K562 (cell line): ENCODE results near the gene PUM1. TPM values are rescaled to one million over a fixed set of nuclear protein-coding genes. Genes with fewer than 3 reads are reported as not detected.

ENCODE experiments used
- ATAC-seq: fragments of 200-7000 bp; cut with Tn5 transposase; 3 replicates; pipeline ENCODE4 v1.9.1; 2020; ENCODE audit warnings: moderate library complexity
- BruUV-seq: library from RNA; stranded (reverse); fragments of 400-500 nt; replicated peaks from 2 replicates; lab custom pipeline; 2021; lab: Mats Ljungman, UMichigan
- CTCF ChIA-PET: fragments of 300-600 bp; formaldehyde crosslinking; extraction: SDS; loops from one replicate; lab custom pipeline; 2021; ENCODE audit warnings: low intra/inter-chr PET ratio; lab: Yijun Ruan, JAX
- POLR2A ChIA-PET: fragments of 300-600, 350-650 bp; sonication (Branson Sonifier 250); formaldehyde crosslinking; extraction: SDS; loops from one replicate; lab custom pipeline; 2021; ENCODE audit warnings: antibody characterized with exemption, inconsistent platforms; lab: Yijun Ruan, JAX
- DNase-seq, 4 experiments: peaks; one replicate each; pipeline versions ENCODE4 v3.0.0 to v3.0.0-alpha.2; 2011 to 2018; ENCODE audit warnings: low spot score in 3 of 4, mixed read lengths in 3 of 4; ENCODE audit errors: extremely low read depth in 1 of 4
- FAIRE-seq: peaks from 2 replicates; lab custom pipeline; 2011; peaks lifted over from hg19 to GRCh38; lab: Jason Lieb, UNC
- H2AFZ ChIP-seq: 2 replicates; pipeline ENCODE4 v1.6.0; 2011; ENCODE audit warnings: low read depth, low read length, control low read depth, inconsistent platforms
- H3K27ac ChIP-seq: fragments of 200-600 bp; 3 replicates; pipeline ENCODE4 v1.8.0; 2011; ENCODE audit warnings: low read depth, mild to moderate bottlenecking, control low read depth, inconsistent platforms, low read length, moderate library complexity, mixed read lengths; ENCODE audit errors: extremely low read depth
- H3K27me3 ChIP-seq, 2 experiments: fragments of 300-600 bp in 1 of 2; 2 replicates in 1 of 2; 3 replicates in 1 of 2; pipeline versions ENCODE4 v1.6.0 to v1.8.0; 2011; ENCODE audit warnings: inconsistent platforms in 2 of 2, low read length in 2 of 2, mild to moderate bottlenecking in 1 of 2, mixed read lengths in 1 of 2, moderate library complexity in 1 of 2; ENCODE audit not compliant: control insufficient read depth in 2 of 2, insufficient read depth in 2 of 2
- H3K36me3 ChIP-seq: fragments of 300-600 bp; 3 replicates; pipeline ENCODE4 v1.8.0; 2011; ENCODE audit warnings: mild to moderate bottlenecking, low read length, inconsistent platforms; ENCODE audit not compliant: control insufficient read depth, insufficient read depth
- H3K4me1 ChIP-seq, 2 experiments: fragments of 200-600 bp in 1 of 2; replicated peaks in 1 of 2; 2 replicates in 1 of 2; 3 replicates in 1 of 2; pipeline versions ENCODE4 v1.5.1 to v1.8.0; 2011; ENCODE audit warnings: inconsistent platforms in 2 of 2, low read length in 2 of 2, mild to moderate bottlenecking in 1 of 2, mixed read lengths in 1 of 2, moderate library complexity in 1 of 2; ENCODE audit not compliant: control insufficient read depth in 2 of 2, insufficient read depth in 2 of 2
- H3K4me2 ChIP-seq: 2 replicates; pipeline ENCODE4 v1.6.1; 2011; ENCODE audit warnings: low read length, control low read depth, inconsistent platforms, mixed read lengths; ENCODE audit not compliant: insufficient read depth
- H3K4me3 ChIP-seq: fragments of 200-600 bp; sonication (generic), shearing (Covaris generic); 2 replicates; pipeline ENCODE4 v1.5.1; 2016; ENCODE audit warnings: control low read depth, inconsistent platforms
- H3K79me2 ChIP-seq: fragments of 200-600 bp; 3 replicates; pipeline ENCODE4 v1.8.0; 2011; ENCODE audit warnings: low read length, inconsistent platforms; ENCODE audit not compliant: control insufficient read depth, insufficient read depth
- H3K9ac ChIP-seq, 2 experiments: 2 replicates each; pipeline versions ENCODE4 v1.6.0 to v1.6.1; 2011; ENCODE audit warnings: low read depth in 2 of 2, low read length in 2 of 2, control low read depth in 1 of 2, inconsistent platforms in 1 of 2, mild to moderate bottlenecking in 1 of 2, mixed read lengths in 1 of 2; ENCODE audit not compliant: insufficient read depth in 1 of 2
- H3K9me1 ChIP-seq: one replicate; pipeline ENCODE4 v1.6.0; 2011; ENCODE audit warnings: inconsistent platforms, mild to moderate bottlenecking, low read length, moderate library complexity; ENCODE audit not compliant: control insufficient read depth, insufficient read depth
- H3K9me3 ChIP-seq: replicated peaks from 2 replicates; pipeline ENCODE4 v1.5.1; 2011; ENCODE audit warnings: low read depth, low read length, inconsistent platforms; ENCODE audit not compliant: control insufficient read depth, insufficient read depth
- H4K20me1 ChIP-seq: replicated peaks from 2 replicates; pipeline ENCODE4 v1.6.1; 2011; ENCODE audit warnings: low read length, inconsistent platforms, mixed read lengths; ENCODE audit not compliant: control insufficient read depth, insufficient read depth
- CEBPB ChIP-seq: fragments of 450-650 bp; IDR thresholded peaks from 2 replicates; pipeline ENCODE4 v1.6.1; 2016; ENCODE audit warnings: missing genetic modification characterization, missing compliant biosample characterization
- FOXA1 ChIP-seq: fragments of 450-650 bp; IDR thresholded peaks from 2 replicates; pipeline ENCODE4 v1.6.1; 2016; ENCODE audit warnings: mild to moderate bottlenecking, borderline replicate concordance
- KDM1A ChIP-seq, 2 experiments: fragments of 450-650 bp; IDR thresholded peaks; 2 replicates each; pipeline ENCODE4 v1.6.1; 2016; ENCODE audit warnings: mild to moderate bottlenecking in 2 of 2
- TCFL5 ChIP-seq: fragments of 250-450 bp; sonication (Bioruptor Pico); conservative IDR thresholded peaks from 2 replicates; pipeline ENCODE4 v1.6.1; 2021; ENCODE audit warnings: mild to moderate bottlenecking, moderate library complexity, matching md5 sums
- TEAD2 ChIP-seq: fragments of 450-650 bp; IDR thresholded peaks from 2 replicates; pipeline ENCODE4 v1.6.1; 2016; ENCODE audit warnings: missing genetic modification characterization, control low read depth, missing compliant biosample characterization
- WGBS: fragments of 100-300 bp; shearing (Covaris generic); methylation state at CpG from one replicate; pipeline ENCODE4 v1.1.6; 2016; ENCODE audit warnings: low coverage, mixed read lengths; ENCODE audit not compliant: insufficient coverage; ENCODE audit errors: missing lambda C conversion rate; 5-methylcytosine and 5-hydroxymethylcytosine counted together
- in situ Hi-C: fragments of 300-500 bp; cut with MboI; formaldehyde crosslinking; loops from 4 replicates; pipeline ENCODE4 v1.15.0; 2018; ENCODE audit warnings: inconsistent platforms, mixed read lengths
- intact Hi-C: fragments of 100-400 bp; cut with micrococcal nuclease; formaldehyde crosslinking; loops from 2 replicates; pipeline ENCODE4 v1.14.2; 2022
- polyA plus RNA-seq, 8 experiments: library from polyadenylated mRNA; depleted of rRNA in 4 of 8; stranded (reverse) in 5 of 8; unstranded in 3 of 8; fragments of >200 nt; fragmentation: Nextera tagmentation in 2 of 8; fragmentation: Illumina TruSeq in 1 of 8; extraction: Ambion mirVana in 2 of 8; extraction: Trizol in 1 of 8; gene quantifications; 2 replicates each; pipeline versions ENCODE4 v1.2.1 to v1.2.3, GENCODE V29; 2011 to 2014; ENCODE audit warnings: inconsistent platforms in 1 of 8, missing spikeins in 1 of 8
- total RNA-seq, 7 experiments: library from RNA; depleted of rRNA in 6 of 7; stranded (reverse); fragments of >200 nt in 6 of 7; fragmentation: Illumina TruSeq in 2 of 7; extraction: Trizol in 2 of 7; gene quantifications; 2 replicates each; pipeline versions ENCODE4 v1.2.1 to v1.2.3, GENCODE V29; 2011 to 2021; ENCODE audit warnings: low replicate concordance in 1 of 7
- TF ChIP-seq, protein P1 (sequence below): fragments of 450-650 bp; IDR thresholded peaks from 2 replicates; pipeline ENCODE4 v1.6.1; 2017; ENCODE audit warnings: antibody characterized with exemption
- TF ChIP-seq, protein P2 (sequence below): sonication (generic); formaldehyde crosslinking; IDR thresholded peaks from 2 replicates; pipeline ENCODE4 v1.8.1; 2023; ENCODE audit warnings: mild to moderate bottlenecking, missing genetic modification reagents
- TF ChIP-seq, protein P3 (sequence below): fragments of 250-450 bp; sonication (Bioruptor Pico); IDR thresholded peaks from 2 replicates; pipeline ENCODE4 v1.4.0; 2020
- TF ChIP-seq, protein P4 (sequence below): sonication (generic); formaldehyde crosslinking; IDR thresholded peaks from 2 replicates; pipeline ENCODE4 v1.9.0; 2022; ENCODE audit warnings: mild to moderate bottlenecking, missing genetic modification reagents
- TF ChIP-seq, protein P5 (sequence below): fragments of 450-650 bp; IDR thresholded peaks from 2 replicates; pipeline ENCODE4 v1.6.1; 2018; ENCODE audit not compliant: partially characterized antibody

PUM1 gene
- total and polyA plus RNA-seq, 9 of the 15 experiments (the other 6 are each of a cell fraction or from before 2014, with no cell fraction given) = 37.7 to 104 (median 55.7) TPM

DNA sequence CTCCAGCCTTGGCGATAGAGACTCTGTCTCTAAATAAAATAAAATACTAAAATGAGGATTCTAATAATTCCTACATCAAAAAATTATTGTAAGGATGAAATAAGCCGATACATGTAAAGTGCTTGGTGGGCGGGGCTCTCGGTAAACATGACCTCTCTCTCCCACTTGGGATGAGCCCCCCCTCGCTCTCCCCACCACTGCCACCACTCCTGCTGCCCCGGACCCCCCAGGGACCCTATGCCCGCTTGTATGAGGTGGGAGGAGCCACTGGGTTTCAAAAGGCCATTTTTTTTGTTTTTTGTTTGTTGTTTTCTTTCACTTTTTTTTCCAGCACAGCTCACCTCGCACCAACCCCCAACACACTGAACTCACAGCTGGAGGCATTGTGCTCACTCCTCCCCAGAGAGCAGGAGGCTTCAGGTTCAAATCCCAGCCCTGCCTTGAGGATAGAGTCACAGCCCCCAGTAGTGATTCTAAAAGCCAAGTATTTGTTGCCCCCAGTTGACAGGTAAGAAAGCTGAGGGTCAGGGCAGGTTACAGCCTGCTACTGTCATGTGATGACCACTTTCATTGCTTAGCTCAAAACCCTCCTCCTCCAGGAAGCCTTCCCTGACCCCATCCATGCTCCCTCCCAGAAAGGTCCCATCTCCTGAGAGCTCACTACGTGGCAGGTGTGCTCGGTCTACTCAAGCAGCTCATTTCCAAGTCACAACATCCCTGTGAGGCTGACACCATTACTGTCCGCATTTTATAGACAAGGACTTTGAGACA lies 161.1 kb downstream of the PUM1 start:
- Histone ChIP-seq H3K9me1 (peaks cover 5% of the 10 kb centered on the region), H3K4me3 (no peak overlapping the region), H3K9me3 (no peaks in the 10 kb centered on the region), H3K4me1 (peaks cover 44 to 69% of the 10 kb centered on the region in 2 experiments), H3K79me2 (peaks cover 19% of the 10 kb centered on the region), H3K27me3 (no peaks in the 10 kb centered on the region), H4K20me1 (peaks cover 24% of the 10 kb centered on the region), H3K4me2 (no peak overlapping the region), H2AFZ (no peak overlapping the region), H3K9ac (no peak overlapping the region), H3K27ac (no peak overlapping the region), H3K36me3 (no peaks in the 10 kb centered on the region)
- BruUV-seq = no TSS peak
- ChIA-PET POLR2A (interaction anchor here (0.5 to 1.5 kb wide), 6 partner anchors 10 to 117 kb away, joined by 3 to 7 read pairs (median 4); no protein-coding TSS in a partner anchor), CTCF (no interaction called here)
- FAIRE-seq (no peak), ATAC-seq (no peak), DNase-seq (no peak)
- 68% methylated on average over 10 of the region's 11 CpGs for WGBS
- intact Hi-C loops (no loop called here), in situ Hi-C loops (no loop called here)
- TF ChIP-seq TCFL5 (CRISPR knock-in tag) (no peak), FOXA1 (no peak), KDM1A (IDR thresholded peaks at IDR 0.05) (peak in 1 of 2 experiments; percentile 38; a peak in 2 of 4 replicates), CEBPB (tag) (no peak), TEAD2 (tag) (no peak)
- TF ChIP-seq, protein P1, sequence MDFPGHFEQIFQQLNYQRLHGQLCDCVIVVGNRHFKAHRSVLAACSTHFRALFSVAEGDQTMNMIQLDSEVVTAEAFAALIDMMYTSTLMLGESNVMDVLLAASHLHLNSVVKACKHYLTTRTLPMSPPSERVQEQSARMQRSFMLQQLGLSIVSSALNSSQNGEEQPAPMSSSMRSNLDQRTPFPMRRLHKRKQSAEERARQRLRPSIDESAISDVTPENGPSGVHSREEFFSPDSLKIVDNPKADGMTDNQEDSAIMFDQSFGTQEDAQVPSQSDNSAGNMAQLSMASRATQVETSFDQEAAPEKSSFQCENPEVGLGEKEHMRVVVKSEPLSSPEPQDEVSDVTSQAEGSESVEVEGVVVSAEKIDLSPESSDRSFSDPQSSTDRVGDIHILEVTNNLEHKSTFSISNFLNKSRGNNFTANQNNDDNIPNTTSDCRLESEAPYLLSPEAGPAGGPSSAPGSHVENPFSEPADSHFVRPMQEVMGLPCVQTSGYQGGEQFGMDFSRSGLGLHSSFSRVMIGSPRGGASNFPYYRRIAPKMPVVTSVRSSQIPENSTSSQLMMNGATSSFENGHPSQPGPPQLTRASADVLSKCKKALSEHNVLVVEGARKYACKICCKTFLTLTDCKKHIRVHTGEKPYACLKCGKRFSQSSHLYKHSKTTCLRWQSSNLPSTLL = no peak
- TF ChIP-seq, protein P2, sequence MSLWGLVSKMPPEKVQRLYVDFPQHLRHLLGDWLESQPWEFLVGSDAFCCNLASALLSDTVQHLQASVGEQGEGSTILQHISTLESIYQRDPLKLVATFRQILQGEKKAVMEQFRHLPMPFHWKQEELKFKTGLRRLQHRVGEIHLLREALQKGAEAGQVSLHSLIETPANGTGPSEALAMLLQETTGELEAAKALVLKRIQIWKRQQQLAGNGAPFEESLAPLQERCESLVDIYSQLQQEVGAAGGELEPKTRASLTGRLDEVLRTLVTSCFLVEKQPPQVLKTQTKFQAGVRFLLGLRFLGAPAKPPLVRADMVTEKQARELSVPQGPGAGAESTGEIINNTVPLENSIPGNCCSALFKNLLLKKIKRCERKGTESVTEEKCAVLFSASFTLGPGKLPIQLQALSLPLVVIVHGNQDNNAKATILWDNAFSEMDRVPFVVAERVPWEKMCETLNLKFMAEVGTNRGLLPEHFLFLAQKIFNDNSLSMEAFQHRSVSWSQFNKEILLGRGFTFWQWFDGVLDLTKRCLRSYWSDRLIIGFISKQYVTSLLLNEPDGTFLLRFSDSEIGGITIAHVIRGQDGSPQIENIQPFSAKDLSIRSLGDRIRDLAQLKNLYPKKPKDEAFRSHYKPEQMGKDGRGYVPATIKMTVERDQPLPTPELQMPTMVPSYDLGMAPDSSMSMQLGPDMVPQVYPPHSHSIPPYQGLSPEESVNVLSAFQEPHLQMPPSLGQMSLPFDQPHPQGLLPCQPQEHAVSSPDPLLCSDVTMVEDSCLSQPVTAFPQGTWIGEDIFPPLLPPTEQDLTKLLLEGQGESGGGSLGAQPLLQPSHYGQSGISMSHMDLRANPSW (CRISPR knock-in tag) = no peak
- TF ChIP-seq, protein P3, sequence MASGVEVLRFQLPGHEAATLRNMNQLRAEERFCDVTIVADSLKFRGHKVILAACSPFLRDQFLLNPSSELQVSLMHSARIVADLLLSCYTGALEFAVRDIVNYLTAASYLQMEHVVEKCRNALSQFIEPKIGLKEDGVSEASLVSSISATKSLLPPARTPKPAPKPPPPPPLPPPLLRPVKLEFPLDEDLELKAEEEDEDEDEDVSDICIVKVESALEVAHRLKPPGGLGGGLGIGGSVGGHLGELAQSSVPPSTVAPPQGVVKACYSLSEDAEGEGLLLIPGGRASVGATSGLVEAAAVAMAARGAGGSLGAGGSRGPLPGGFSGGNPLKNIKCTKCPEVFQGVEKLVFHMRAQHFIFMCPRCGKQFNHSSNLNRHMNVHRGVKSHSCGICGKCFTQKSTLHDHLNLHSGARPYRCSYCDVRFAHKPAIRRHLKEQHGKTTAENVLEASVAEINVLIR (CRISPR knock-in tag) = no peak
- TF ChIP-seq, protein P4, sequence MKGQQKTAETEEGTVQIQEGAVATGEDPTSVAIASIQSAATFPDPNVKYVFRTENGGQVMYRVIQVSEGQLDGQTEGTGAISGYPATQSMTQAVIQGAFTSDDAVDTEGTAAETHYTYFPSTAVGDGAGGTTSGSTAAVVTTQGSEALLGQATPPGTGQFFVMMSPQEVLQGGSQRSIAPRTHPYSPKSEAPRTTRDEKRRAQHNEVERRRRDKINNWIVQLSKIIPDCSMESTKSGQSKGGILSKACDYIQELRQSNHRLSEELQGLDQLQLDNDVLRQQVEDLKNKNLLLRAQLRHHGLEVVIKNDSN (CRISPR knock-in tag) = peak; percentile 48
- TF ChIP-seq, protein P5, sequence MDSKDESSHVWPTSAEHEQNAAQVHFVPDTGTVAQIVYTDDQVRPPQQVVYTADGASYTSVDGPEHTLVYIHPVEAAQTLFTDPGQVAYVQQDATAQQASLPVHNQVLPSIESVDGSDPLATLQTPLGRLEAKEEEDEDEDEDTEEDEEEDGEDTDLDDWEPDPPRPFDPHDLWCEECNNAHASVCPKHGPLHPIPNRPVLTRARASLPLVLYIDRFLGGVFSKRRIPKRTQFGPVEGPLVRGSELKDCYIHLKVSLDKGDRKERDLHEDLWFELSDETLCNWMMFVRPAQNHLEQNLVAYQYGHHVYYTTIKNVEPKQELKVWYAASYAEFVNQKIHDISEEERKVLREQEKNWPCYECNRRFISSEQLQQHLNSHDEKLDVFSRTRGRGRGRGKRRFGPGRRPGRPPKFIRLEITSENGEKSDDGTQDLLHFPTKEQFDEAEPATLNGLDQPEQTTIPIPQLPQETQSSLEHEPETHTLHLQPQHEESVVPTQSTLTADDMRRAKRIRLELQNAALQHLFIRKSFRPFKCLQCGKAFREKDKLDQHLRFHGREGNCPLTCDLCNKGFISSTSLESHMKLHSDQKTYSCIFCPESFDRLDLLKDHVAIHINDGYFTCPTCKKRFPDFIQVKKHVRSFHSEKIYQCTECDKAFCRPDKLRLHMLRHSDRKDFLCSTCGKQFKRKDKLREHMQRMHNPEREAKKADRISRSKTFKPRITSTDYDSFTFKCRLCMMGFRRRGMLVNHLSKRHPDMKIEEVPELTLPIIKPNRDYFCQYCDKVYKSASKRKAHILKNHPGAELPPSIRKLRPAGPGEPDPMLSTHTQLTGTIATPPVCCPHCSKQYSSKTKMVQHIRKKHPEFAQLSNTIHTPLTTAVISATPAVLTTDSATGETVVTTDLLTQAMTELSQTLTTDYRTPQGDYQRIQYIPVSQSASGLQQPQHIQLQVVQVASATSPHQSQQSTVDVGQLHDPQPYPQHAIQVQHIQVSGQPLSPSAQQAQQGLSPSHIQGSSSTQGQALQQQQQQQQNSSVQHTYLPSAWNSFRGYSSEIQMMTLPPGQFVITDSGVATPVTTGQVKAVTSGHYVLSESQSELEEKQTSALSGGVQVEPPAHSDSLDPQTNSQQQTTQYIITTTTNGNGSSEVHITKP = no peak
